ENCODE results near the gene FBXO42. TPM values are rescaled to one million over a fixed set of nuclear protein-coding genes. Genes with fewer than 3 reads are reported as not detected.

Gene FBXO42
- polyA plus RNA-seq, 3 donors, result 11.6 to 18.4 (median 16.9) TPM

GRCh38 chr1:16349847-16350406 lies 2.4 kb downstream of the FBXO42 start:
- H3K9ac ChIP-seq (ENCODE audit: insufficient read depth, low read length, poor library complexity, severe bottlenecking), result no peak overlapping the region

More at GRCh38 chr1:16349847-16350406, 2.4 kb downstream of the FBXO42 start:
- intact Hi-C loops (cut with micrococcal nuclease), result no loop called here
- Mint-ChIP-seq H3K9me3 (peaks cover 0 to 2% (median 0%) of the 10 kb centered on the region in 7 donors), H3K4me1 (peaks cover 34% of the 10 kb centered on the region), H3K27me3 (ENCODE audit: low read depth in 3 of 3) (no peaks in the 10 kb centered on the region), H3K4me3 (no peak overlapping the region), H3K36me3 (peaks cover 0 to 5% of the 10 kb centered on the region in 2 donors), H3K27ac (peak overlapping the region; percentile 17 to 98 (median 87))
- H4K20me1 ChIP-seq (ENCODE audit: insufficient read depth, low read length), result peaks cover 58% of the 10 kb centered on the region
- H3K27me3 ChIP-seq (ENCODE audit: control insufficient read depth in 2 of 2, insufficient read depth in 2 of 2, low read length in 2 of 2), result no peaks in the 10 kb centered on the region
- H3K4me2 ChIP-seq (replicated peaks; ENCODE audit: extremely low read depth, low read length, poor library complexity, severe bottlenecking), result no peak overlapping the region
- peak in 1 of 3 donors; percentile 36 for DNase-seq
- no peak overlapping the region for H2AFZ ChIP-seq (ENCODE audit: insufficient read depth, low read depth, low read length, poor library complexity, severe bottlenecking)
- H3K9me3 ChIP-seq (replicated peaks in 1 of 2; ENCODE audit: control insufficient read depth in 1 of 2, insufficient read depth in 1 of 2, low read length in 2 of 2), result no peaks in the 10 kb centered on the region
- H3K27ac ChIP-seq (ENCODE audit: low read depth in 1 of 2, low read length in 2 of 2), result peak overlapping the region in 1 of 2 donors; percentile 9
- H3K4me1 ChIP-seq (ENCODE audit: control insufficient read depth in 1 of 2, insufficient read depth in 2 of 2, low read length in 2 of 2), result peaks cover 23 to 41% of the 10 kb centered on the region in 2 donors
- no peak for TF ChIP-seq CTCF (IDR thresholded peaks at IDR 0.05)
- 92% methylated on average over 2 of the region's 2 CpGs for WGBS (ENCODE audit: insufficient coverage)
- H3K4me3 ChIP-seq (replicated peaks in 1 of 3; ENCODE audit: low read depth in 2 of 3, low read length in 3 of 3), result no peak overlapping the region
- peaks cover 73% of the 10 kb centered on the region for H3K79me2 ChIP-seq (ENCODE audit: insufficient read depth, low read length)
- H3K36me3 ChIP-seq (replicated peaks in 1 of 2; ENCODE audit: control insufficient read depth in 1 of 2, insufficient read depth in 2 of 2, low read length in 2 of 2), result no peaks in the 10 kb centered on the region

All from CD14-positive monocyte (primary cell).